ENCODE data around the gene CABYR.

The CABYR gene

DNA sequence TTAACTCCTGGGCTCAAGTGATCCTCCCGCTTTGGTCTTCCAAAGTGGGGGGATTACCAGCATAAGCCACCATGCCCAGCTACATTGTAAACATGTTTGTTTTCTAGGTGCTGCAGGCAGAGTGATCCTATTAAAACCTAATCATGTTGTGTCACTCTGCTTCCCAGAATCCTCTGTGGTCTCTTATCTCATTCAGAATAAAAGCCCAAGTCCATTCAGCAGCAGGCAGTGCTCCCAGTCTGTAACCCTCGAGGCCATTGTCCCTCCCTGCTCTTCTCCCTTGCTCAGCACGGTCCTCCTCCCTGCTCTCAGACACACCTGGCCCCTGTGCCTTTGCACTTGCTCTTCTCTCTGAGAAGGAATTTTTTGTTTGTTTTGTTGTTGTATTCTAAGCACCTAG is 11.1 kb upstream of the CABYR start:
- Histone ChIP-seq H2AFZ (no peak overlapping the region), H3K4me1 (no peaks in the 10 kb centered on the region), H3K27ac (no peak overlapping the region), H3K4me3 (ENCODE audit: low read depth, low read length) (no peak overlapping the region), H3K4me2 (ENCODE audit: low read length) (no peak overlapping the region), H3K27me3 (ENCODE audit: control insufficient read depth, insufficient read depth, low read length) (no peaks in the 10 kb centered on the region), H3K36me3 (ENCODE audit: control insufficient read depth, insufficient read depth, low read length) (no peaks in the 10 kb centered on the region), H3K79me2 (no peaks in the 10 kb centered on the region), H3K9ac (no peak overlapping the region), H3K9me3 (ENCODE audit: control insufficient read depth, low read length) (no peaks in the 10 kb centered on the region)
- TF ChIP-seq, protein P1, sequence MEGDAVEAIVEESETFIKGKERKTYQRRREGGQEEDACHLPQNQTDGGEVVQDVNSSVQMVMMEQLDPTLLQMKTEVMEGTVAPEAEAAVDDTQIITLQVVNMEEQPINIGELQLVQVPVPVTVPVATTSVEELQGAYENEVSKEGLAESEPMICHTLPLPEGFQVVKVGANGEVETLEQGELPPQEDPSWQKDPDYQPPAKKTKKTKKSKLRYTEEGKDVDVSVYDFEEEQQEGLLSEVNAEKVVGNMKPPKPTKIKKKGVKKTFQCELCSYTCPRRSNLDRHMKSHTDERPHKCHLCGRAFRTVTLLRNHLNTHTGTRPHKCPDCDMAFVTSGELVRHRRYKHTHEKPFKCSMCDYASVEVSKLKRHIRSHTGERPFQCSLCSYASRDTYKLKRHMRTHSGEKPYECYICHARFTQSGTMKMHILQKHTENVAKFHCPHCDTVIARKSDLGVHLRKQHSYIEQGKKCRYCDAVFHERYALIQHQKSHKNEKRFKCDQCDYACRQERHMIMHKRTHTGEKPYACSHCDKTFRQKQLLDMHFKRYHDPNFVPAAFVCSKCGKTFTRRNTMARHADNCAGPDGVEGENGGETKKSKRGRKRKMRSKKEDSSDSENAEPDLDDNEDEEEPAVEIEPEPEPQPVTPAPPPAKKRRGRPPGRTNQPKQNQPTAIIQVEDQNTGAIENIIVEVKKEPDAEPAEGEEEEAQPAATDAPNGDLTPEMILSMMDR (IDR thresholded peaks at IDR 0.05): no peak

DNA sequence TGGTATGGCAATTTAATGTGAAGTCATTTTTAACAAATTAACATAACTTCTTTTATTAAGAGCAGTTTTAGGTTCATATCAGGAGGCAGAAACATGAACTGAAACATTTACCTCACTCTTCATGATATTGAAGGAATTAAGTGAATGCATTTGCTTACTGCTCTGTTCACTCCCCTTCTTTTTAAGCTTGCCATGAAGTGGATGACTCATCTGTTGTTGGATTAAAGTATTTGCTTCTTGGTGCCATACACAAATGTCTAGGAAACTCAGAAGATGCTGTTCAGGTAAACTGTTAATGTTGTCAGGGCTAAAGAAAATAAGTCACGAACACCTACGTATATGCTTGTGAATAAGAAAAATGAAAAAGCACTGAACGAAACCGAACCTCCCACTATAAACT is 10.2 kb upstream of the CABYR start:
- no peak overlapping the region for H3K9ac ChIP-seq
- TF ChIP-seq, protein P1 (IDR thresholded peaks at IDR 0.05): no peak
- H3K79me2 ChIP-seq: no peaks in the 10 kb centered on the region
- H3K4me1 ChIP-seq: no peaks in the 10 kb centered on the region
- no peaks in the 10 kb centered on the region for H3K9me3 ChIP-seq (ENCODE audit: control insufficient read depth, low read length)
- no peak overlapping the region for H2AFZ ChIP-seq
- no peaks in the 10 kb centered on the region for H3K36me3 ChIP-seq (ENCODE audit: control insufficient read depth, insufficient read depth, low read length)
- no peak overlapping the region for H3K27ac ChIP-seq
- no peak overlapping the region for H3K4me2 ChIP-seq (ENCODE audit: low read length)
- no peaks in the 10 kb centered on the region for H3K27me3 ChIP-seq (ENCODE audit: control insufficient read depth, insufficient read depth, low read length)
- H3K4me3 ChIP-seq (ENCODE audit: low read depth, low read length): no peak overlapping the region

DNA sequence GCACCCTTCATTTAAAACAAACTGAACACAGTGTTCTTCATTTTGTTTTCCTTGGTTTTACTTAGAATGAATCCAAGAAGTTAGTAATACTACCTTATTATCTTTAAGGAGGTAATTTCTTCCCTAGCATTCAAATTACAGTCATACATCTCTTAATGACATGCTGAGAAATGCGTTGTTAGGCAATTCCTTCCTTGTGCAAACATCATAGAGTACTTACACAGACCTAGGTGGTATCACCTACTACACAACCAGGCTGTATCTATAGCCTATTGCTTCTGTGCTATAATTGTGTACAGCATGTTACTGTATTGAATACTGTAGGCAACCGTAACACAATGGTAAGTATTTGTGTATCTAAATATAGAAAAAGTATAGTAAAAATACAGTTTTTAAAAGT is 8.4 kb upstream of the CABYR start:
- Histone ChIP-seq H3K27ac (no peak overlapping the region), H3K4me3 (ENCODE audit: low read depth, low read length) (no peak overlapping the region), H3K36me3 (ENCODE audit: control insufficient read depth, insufficient read depth, low read length) (no peaks in the 10 kb centered on the region), H3K4me1 (no peaks in the 10 kb centered on the region), H2AFZ (no peak overlapping the region), H3K9ac (no peak overlapping the region), H3K4me2 (ENCODE audit: low read length) (no peak overlapping the region), H3K9me3 (ENCODE audit: control insufficient read depth, low read length) (no peaks in the 10 kb centered on the region), H3K79me2 (no peaks in the 10 kb centered on the region), H3K27me3 (ENCODE audit: control insufficient read depth, insufficient read depth, low read length) (no peaks in the 10 kb centered on the region)
- TF ChIP-seq, protein P1 (IDR thresholded peaks at IDR 0.05): no peak

DNA sequence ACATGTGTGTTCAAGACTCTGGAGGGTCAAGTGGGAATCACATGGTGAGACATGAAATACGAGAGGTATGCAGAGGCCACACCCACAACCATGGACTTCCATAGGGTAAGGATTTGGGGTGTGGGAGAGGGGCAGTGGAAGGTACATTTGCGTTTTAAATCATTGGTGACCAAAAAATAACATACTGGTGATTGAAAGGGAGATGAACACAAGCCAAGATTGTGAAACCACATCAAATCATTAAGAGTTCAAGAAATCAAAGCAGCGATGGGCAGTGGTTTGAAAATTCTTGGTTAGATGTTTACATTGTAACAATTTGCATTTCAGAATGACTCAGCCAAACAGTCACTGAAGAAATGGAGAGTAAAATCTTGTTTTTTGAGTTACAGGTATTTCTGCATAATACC is 1.9 kb upstream of the CABYR start:
- no peak overlapping the region for H2AFZ ChIP-seq
- no peaks in the 10 kb centered on the region for H3K36me3 ChIP-seq (ENCODE audit: control insufficient read depth, insufficient read depth, low read length)
- H3K27me3 ChIP-seq (ENCODE audit: control insufficient read depth, insufficient read depth, low read length): no peaks in the 10 kb centered on the region
- TF ChIP-seq, protein P1 (IDR thresholded peaks at IDR 0.05): no peak
- no peaks in the 10 kb centered on the region for H3K79me2 ChIP-seq
- H3K9me3 ChIP-seq (ENCODE audit: control insufficient read depth, low read length): no peaks in the 10 kb centered on the region
- H3K27ac ChIP-seq: no peak overlapping the region
- no peak overlapping the region for H3K4me2 ChIP-seq (ENCODE audit: low read length)
- H3K9ac ChIP-seq: no peak overlapping the region
- H3K4me1 ChIP-seq: no peaks in the 10 kb centered on the region
- no peak overlapping the region for H3K4me3 ChIP-seq (ENCODE audit: low read depth, low read length)

DNA sequence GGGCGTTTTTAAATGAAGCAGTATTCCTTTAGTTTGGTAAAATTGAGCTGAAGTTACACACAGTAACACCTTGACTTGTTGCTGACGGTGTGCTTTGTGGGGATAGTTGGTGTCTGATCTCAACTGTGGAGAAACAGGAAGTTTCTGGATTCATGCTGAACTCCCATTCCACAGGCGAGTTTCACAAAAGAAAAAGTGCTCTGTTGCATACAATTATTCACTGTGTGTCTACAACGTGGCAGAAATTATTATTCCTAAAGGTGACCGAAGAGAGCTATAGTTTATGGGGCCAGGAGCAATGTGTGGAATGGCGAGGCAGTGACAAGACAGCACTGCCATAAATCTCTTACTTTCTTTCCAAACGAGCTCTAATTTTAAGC is 463 bp upstream of the CABYR start:
- Histone ChIP-seq H3K4me2 (ENCODE audit: low read length) (peak overlapping the region; percentile 73), H3K9me3 (ENCODE audit: control insufficient read depth, low read length) (no peaks in the 10 kb centered on the region), H3K4me3 (ENCODE audit: low read depth, low read length) (peak overlapping the region; percentile 42), H3K4me1 (no peaks in the 10 kb centered on the region), H3K9ac (no peak overlapping the region), H3K27ac (no peak overlapping the region), H2AFZ (peak overlapping the region; percentile 90), H3K79me2 (no peaks in the 10 kb centered on the region), H3K27me3 (ENCODE audit: control insufficient read depth, insufficient read depth, low read length) (no peaks in the 10 kb centered on the region), H3K36me3 (ENCODE audit: control insufficient read depth, insufficient read depth, low read length) (no peaks in the 10 kb centered on the region)
- TF ChIP-seq, protein P1 (IDR thresholded peaks at IDR 0.05): no peak

All from parathyroid adenoma (tissue), 2 donors.